GM13977 (cell line): ENCODE measurements around the gene ARHGDIG.

Experiments
- DNase-seq: peaks from one replicate; pipeline ENCODE4 v3.0.0; 2012; ENCODE audit warnings: low spot score
- CTCF ChIP-seq: IDR thresholded peaks from 2 replicates; pipeline ENCODE4 v1.5.1; 2012; ENCODE audit warnings: mild to moderate bottlenecking, control low read depth; ENCODE audit not compliant: insufficient read depth; ENCODE audit errors: extremely low read depth, missing control alignments
- in situ Hi-C: fragments of 300-500 bp; cut with MboI; formaldehyde crosslinking; loops from one replicate; pipeline ENCODE4 v1.12.0; 2022; ENCODE audit warnings: low sequenced_read_pairs, low pct_unique_long_range_greater_than_20kb, mixed read lengths, inconsistent platforms; ENCODE audit not compliant: unreplicated experiment

Gene ARHGDIG

GRCh38 chr16:280991-281659, 734 bp downstream of the ARHGDIG start:
- DNase-seq = no peak
- in situ Hi-C loops = no loop called here
- no peak for TF ChIP-seq CTCF

DNA sequence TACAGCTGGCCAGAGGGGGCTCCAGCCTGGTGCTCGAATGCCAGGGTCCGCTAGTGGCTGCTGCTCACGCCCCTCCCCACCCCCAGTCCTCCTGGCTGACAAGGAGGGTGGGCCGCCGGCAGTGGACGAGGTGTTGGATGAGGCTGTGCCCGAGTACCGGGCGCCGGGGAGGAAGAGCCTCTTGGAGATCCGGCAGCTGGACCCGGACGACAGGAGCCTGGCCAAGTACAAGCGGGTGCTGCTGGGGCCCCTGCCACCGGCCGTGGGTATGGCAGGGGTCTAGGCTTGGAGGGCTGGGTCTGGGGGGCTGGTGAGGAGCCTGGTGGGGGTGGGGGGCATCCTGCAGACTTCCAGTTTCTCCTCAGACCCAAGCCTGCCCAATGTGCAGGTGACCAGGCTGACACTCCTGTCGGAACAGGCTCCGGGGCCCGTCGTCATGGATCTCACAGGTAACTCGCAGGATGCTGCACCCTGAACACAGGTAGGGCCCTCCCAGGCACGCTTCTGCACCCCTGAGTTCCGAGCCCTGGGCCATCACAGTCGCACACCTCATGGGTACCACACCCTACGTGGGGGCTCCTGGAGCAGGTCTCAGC, 1.4 kb downstream of the ARHGDIG start:
- TF ChIP-seq CTCF = no peak
- in situ Hi-C loops = no loop called here
- DNase-seq = no peak

DNA sequence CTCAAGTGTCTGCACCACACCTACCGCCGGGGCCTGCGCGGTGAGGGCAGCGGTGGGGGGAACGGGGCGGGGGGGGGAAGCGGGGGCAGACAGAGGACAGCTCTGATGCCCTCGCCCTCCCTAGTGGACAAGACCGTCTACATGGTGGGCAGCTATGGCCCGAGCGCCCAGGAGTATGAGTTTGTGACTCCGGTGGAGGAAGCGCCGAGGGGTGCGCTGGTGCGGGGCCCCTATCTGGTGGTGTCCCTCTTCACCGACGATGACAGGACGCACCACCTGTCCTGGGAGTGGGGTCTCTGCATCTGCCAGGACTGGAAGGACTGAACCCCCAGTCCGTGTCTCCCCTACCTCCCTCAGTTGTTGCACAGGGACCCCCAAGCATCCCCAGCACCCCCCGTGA, 2.1 kb downstream of the ARHGDIG start:
- no peak for TF ChIP-seq CTCF
- no peak for DNase-seq
- in situ Hi-C loops = no loop called here

DNA sequence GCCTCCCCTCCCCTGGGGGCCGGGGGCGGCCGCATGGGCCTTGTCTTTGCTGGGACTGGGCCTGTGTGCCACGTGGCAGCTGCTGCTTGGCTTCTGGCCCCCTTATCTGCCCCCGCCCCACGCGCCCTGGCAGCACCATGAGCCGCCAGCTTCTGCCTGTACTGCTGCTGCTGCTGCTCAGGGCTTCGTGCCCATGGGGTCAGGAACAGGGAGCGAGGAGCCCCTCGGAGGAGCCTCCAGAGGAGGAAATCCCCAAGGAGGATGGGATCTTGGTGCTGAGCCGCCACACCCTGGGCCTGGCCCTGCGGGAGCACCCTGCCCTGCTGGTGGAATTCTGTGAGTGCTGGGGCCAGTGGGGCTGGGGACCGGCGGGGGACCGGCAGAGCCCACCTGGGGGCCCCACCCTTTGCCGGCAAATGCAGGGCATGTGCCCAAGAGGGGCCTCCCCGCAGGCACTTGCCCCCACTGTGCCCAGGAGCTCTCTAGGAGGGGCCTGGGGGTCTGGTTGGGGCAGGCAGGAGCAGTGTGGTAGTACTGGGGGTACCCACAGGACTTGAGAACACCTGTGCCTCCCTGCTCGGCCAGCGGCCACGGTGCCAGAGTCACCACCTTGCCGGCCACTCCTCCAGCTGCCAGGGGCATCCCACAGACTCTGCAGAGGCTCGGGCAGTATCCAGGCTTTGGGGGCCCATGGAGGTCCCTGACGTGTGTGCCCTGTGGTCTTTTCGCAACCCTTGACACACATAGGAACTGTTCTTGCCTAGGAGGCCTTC, 2.8 kb downstream of the ARHGDIG start, which contains the start of gene PDIA2:
Gene PDIA2, plus strand, starts transcription at position 132 of the 773 bp plus-strand sequence. Its CDS starts 6 bp downstream, at position 138.
- DNase-seq = no peak
- no peak for TF ChIP-seq CTCF
- in situ Hi-C loops = no loop called here

DNA sequence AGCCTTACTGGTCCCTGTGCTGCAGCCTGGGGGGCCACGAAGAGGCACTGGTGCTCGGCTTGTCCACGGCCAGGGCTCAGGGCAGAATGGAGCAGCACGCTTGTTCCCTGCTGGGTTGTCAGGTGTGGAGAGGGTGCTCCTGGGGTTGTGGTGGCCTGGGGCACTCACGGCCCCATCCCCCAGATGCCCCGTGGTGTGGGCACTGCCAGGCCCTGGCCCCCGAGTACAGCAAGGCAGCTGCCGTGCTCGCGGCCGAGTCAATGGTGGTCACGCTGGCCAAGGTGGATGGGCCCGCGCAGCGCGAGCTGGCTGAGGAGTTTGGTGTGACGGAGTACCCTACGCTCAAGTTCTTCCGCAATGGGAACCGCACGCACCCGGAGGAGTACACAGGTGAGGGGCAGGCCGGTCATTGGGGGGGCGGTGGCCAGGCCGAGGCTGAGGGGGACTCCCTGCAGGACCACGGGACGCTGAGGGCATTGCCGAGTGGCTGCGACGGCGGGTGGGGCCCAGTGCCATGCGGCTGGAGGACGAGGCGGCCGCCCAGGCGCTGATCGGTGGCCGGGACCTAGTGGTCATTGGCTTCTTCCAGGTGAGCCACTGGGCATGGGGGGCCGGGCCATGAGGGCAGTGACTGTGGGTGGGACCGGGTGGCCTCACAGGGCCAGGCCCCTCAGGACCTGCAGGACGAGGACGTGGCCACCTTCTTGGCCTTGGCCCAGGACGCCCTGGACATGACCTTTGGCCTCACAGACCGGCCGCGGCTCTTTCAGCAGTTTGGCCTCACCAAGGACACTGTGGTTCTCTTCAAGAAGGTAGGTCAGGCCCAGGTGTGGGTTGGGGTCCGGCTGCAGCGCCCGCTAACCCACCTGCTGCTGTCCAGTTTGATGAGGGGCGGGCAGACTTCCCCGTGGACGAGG, 4.1 kb downstream of the ARHGDIG start:
- no peak for TF ChIP-seq CTCF
- no peak for DNase-seq
- in situ Hi-C loops = no loop called here
